Endodermal cell (in vitro differentiated cells): ENCODE results near the gene ECM1. TPM values are rescaled to one million over a fixed set of nuclear protein-coding genes. Genes with fewer than 3 reads are reported as not detected.

Experiments used
- DNase-seq: peaks from one replicate; pipeline ENCODE4 v3.0.0-alpha.2; 2017
- H3K27ac ChIP-seq: 2 replicates; pipeline ENCODE4 v1.5.1; 2013; ENCODE audit warnings: mild to moderate bottlenecking, low read depth, low read length, moderate library complexity
- H3K27me3 ChIP-seq: 2 replicates; pipeline ENCODE4 v1.6.1; 2013; ENCODE audit warnings: mild to moderate bottlenecking, low read length, moderate library complexity; ENCODE audit not compliant: insufficient read depth, control insufficient read depth, poor library complexity, severe bottlenecking
- H3K36me3 ChIP-seq: 2 replicates; pipeline ENCODE4 v1.7.0; 2013; ENCODE audit warnings: mild to moderate bottlenecking, low read length, moderate library complexity; ENCODE audit not compliant: control insufficient read depth, insufficient read depth
- H3K4me1 ChIP-seq: one replicate; pipeline ENCODE4 v1.7.0; 2013; ENCODE audit warnings: low read length; ENCODE audit not compliant: control insufficient read depth, insufficient read depth
- H3K4me3 ChIP-seq: 2 replicates; pipeline ENCODE4 v1.5.1; 2013; ENCODE audit warnings: mild to moderate bottlenecking, low read length, moderate library complexity
- H3K9ac ChIP-seq: 2 replicates; pipeline ENCODE4 v1.6.1; 2013; ENCODE audit warnings: mild to moderate bottlenecking, low read length, moderate library complexity; ENCODE audit not compliant: poor library complexity, severe bottlenecking; ENCODE audit errors: extremely low read depth
- H3K9me3 ChIP-seq: 2 replicates; pipeline ENCODE4 v1.6.1; 2013; ENCODE audit warnings: mild to moderate bottlenecking, low read length, moderate library complexity; ENCODE audit not compliant: control insufficient read depth
- H3K27ac Mint-ChIP-seq: 2 replicates; pipeline ENCODE4 v1.8.0; 2020; ENCODE audit warnings: mixed read lengths
- H3K27me3 Mint-ChIP-seq: 2 replicates; pipeline ENCODE4 v1.8.0; 2021; ENCODE audit warnings: mild to moderate bottlenecking, mixed read lengths; ENCODE audit not compliant: insufficient read depth
- H3K36me3 Mint-ChIP-seq: 2 replicates; pipeline ENCODE4 v1.8.0; 2020; ENCODE audit warnings: low read depth, mixed read lengths
- H3K4me1 Mint-ChIP-seq: 2 replicates; pipeline ENCODE4 v1.8.0; 2020; ENCODE audit warnings: mixed read lengths
- H3K4me3 Mint-ChIP-seq: 2 replicates; pipeline ENCODE4 v1.8.0; 2020; ENCODE audit warnings: mild to moderate bottlenecking, moderate library complexity, mixed read lengths
- H3K9me3 Mint-ChIP-seq: 2 replicates; pipeline ENCODE4 v1.8.0; 2020; ENCODE audit warnings: mild to moderate bottlenecking, mixed read lengths
- CTCF ChIP-seq: fragments of 200-600 bp; sonication (generic); conservative IDR thresholded peaks from 2 replicates; pipeline ENCODE4 v1.5.0; 2021; ENCODE audit warnings: antibody characterized with exemption, mild to moderate bottlenecking
- WGBS, 2 experiments: methylation state at CpG; one replicate each; pipeline versions ENCODE4 v1.1.5 to v1.1.7; 2013; ENCODE audit warnings: missing lambda C conversion rate in 2 of 2, mixed read lengths in 1 of 2; ENCODE audit not compliant: insufficient coverage in 1 of 2, insufficient read length in 1 of 2; 5-methylcytosine and 5-hydroxymethylcytosine counted together
- total RNA-seq, 2 donors: library from RNA; stranded (reverse); fragmentation: NEBNext Ultra II Directional in 1 of 2; extraction: Animal tissue kit (Norgen Biotek cat#: 25700) in 1 of 2; gene quantifications; 2 replicates in 1 of 2; 3 replicates in 1 of 2; pipeline ENCODE4 v1.2.1, GENCODE V29; 2021

ECM1 gene
- total RNA-seq, 2 donors from 2014 or later, result 4.8 to 5.6 TPM

DNA sequence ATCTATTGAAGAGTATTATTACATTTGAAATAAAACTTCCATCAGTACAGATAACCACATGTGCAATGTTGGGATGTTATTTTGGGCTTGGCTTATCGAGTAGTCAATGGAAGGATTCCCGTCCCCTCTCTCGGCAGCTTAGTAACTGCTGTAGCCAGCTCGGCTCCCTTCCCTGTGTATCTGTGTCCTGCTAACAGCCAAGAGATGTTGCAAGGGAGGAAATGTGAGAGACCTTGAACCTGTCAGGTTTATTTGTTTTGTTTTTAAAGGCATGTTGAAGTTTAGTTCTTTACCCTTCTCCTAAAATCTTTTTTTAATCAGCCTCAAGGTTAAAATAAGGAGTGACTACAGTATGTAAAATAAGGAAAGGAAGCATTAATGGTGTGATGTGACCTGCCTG is 34.2 kb upstream of the ECM1 start:
- no peaks in the 10 kb centered on the region for H3K9me3 Mint-ChIP-seq
- Histone ChIP-seq H3K36me3 (peaks cover 33% of the 10 kb centered on the region), H3K27me3 (no peaks in the 10 kb centered on the region), H3K9ac (no peak overlapping the region), H3K27ac (no peak overlapping the region), H3K4me3 (no peak overlapping the region), H3K4me1 (no peaks in the 10 kb centered on the region), H3K9me3 (no peaks in the 10 kb centered on the region)
- H3K27ac Mint-ChIP-seq, result no peak overlapping the region
- H3K27me3 Mint-ChIP-seq, result peaks cover 5% of the 10 kb centered on the region
- WGBS, 2 experiments, result 89 to 90% methylated on average over 4 of the region's 4 CpGs
- H3K4me1 Mint-ChIP-seq, result peaks cover 4% of the 10 kb centered on the region
- no peak for DNase-seq
- no peak overlapping the region for H3K4me3 Mint-ChIP-seq
- peaks cover 31% of the 10 kb centered on the region for H3K36me3 Mint-ChIP-seq
- TF ChIP-seq CTCF, result no peak

GRCh38 chr1:150474869-150475268 is 33.0 kb upstream of the ECM1 start:
- peaks cover 5% of the 10 kb centered on the region for H3K4me1 Mint-ChIP-seq
- H3K27ac Mint-ChIP-seq, result no peak overlapping the region
- Histone ChIP-seq H3K9ac (no peak overlapping the region), H3K36me3 (peaks cover 33% of the 10 kb centered on the region), H3K9me3 (no peaks in the 10 kb centered on the region), H3K4me1 (no peaks in the 10 kb centered on the region), H3K4me3 (no peak overlapping the region), H3K27ac (no peak overlapping the region), H3K27me3 (peaks cover 6% of the 10 kb centered on the region)
- H3K4me3 Mint-ChIP-seq, result no peak overlapping the region
- DNase-seq, result no peak
- WGBS, 2 experiments, result 65 to 82% methylated on average over 2 to 4 of the region's 4 CpGs
- H3K27me3 Mint-ChIP-seq, result peaks cover 10% of the 10 kb centered on the region
- no peaks in the 10 kb centered on the region for H3K9me3 Mint-ChIP-seq
- no peak for TF ChIP-seq CTCF
- H3K36me3 Mint-ChIP-seq, result peaks cover 30% of the 10 kb centered on the region

GRCh38 chr1:150476754-150477153 is 31.2 kb upstream of the ECM1 start:
- no peak overlapping the region for H3K9ac ChIP-seq
- peaks cover 15% of the 10 kb centered on the region for H3K36me3 ChIP-seq
- no peak overlapping the region for H3K27ac Mint-ChIP-seq
- H3K27me3 Mint-ChIP-seq, result peaks cover 12% of the 10 kb centered on the region
- no peaks in the 10 kb centered on the region for H3K9me3 ChIP-seq
- H3K36me3 Mint-ChIP-seq, result peaks cover 16% of the 10 kb centered on the region
- no peaks in the 10 kb centered on the region for H3K9me3 Mint-ChIP-seq
- H3K4me1 ChIP-seq, result no peaks in the 10 kb centered on the region
- no peak overlapping the region for H3K4me3 Mint-ChIP-seq
- WGBS, 2 experiments, result 90% methylated on average over 3 of the region's 3 CpGs; no CpG with 5 or more reads in 1 of the 2 experiments
- H3K4me3 ChIP-seq, result no peak overlapping the region
- no peak for DNase-seq
- peaks cover 6% of the 10 kb centered on the region for H3K27me3 ChIP-seq
- peak overlapping the region; percentile 4 for H3K27ac ChIP-seq
- peaks cover 4% of the 10 kb centered on the region for H3K4me1 Mint-ChIP-seq
- TF ChIP-seq CTCF, result no peak
